Endothelial cell of umbilical vein (primary cell): Measurements from ENCODE around the gene MYO1B. TPM values are rescaled to one million over a fixed set of nuclear protein-coding genes. Genes with fewer than 3 reads are reported as not detected.

Experiments used
- BruUV-seq: library from RNA; stranded (reverse); fragments of 400-500 nt; replicated peaks from 2 replicates; lab custom pipeline; 2021; lab: Mats Ljungman, UMichigan
- CTCF ChIA-PET: fragments of 300-600, 350-600 bp; sonication (Branson Sonifier 250); formaldehyde crosslinking; loops from one replicate; lab custom pipeline; 2021; ENCODE audit warnings: antibody characterized with exemption, inconsistent platforms; lab: Charles Lee
- POLR2A ChIA-PET: fragments of 300-600, 350-600 bp; sonication (Branson Sonifier 250); formaldehyde crosslinking; loops from one replicate; lab custom pipeline; 2021; ENCODE audit warnings: antibody characterized with exemption, inconsistent platforms; lab: Charles Lee
- DNase-seq: peaks from one replicate; pipeline ENCODE4 v3.0.0-alpha.2; 2011; ENCODE audit warnings: low read depth, low spot score
- FAIRE-seq: peaks from 2 replicates; lab custom pipeline; 2011; peaks lifted over from hg19 to GRCh38; lab: Jason Lieb, UNC
- H2AFZ ChIP-seq: 2 replicates; pipeline ENCODE4 v1.6.0; 2012; ENCODE audit warnings: low read depth, low read length, control low read depth, inconsistent platforms
- H3K27ac ChIP-seq: 2 replicates; pipeline ENCODE4 v1.5.1; 2011; ENCODE audit warnings: low read depth, mild to moderate bottlenecking, control low read depth, low read length, moderate library complexity; ENCODE audit not compliant: insufficient read depth
- H3K27me3 ChIP-seq, 2 experiments: 2 replicates each; pipeline versions ENCODE4 v1.6.0 to v1.6.1; 2011; ENCODE audit warnings: low read length in 2 of 2, mixed read lengths in 1 of 2; ENCODE audit not compliant: control insufficient read depth in 2 of 2, insufficient read depth in 2 of 2
- H3K36me3 ChIP-seq, 2 experiments: 2 replicates in 1 of 2; 3 replicates in 1 of 2; pipeline ENCODE4 v1.5.1; 2011; ENCODE audit warnings: low read length in 2 of 2, mild to moderate bottlenecking in 1 of 2, moderate library complexity in 1 of 2; ENCODE audit not compliant: control insufficient read depth in 2 of 2, insufficient read depth in 2 of 2; ENCODE audit errors: extremely low read depth in 1 of 2
- H3K4me1 ChIP-seq: 3 replicates; pipeline ENCODE4 v1.5.1; 2011; ENCODE audit warnings: mild to moderate bottlenecking, low read length; ENCODE audit not compliant: control insufficient read depth, insufficient read depth; ENCODE audit errors: extremely low read depth
- H3K4me2 ChIP-seq: 2 replicates; pipeline ENCODE4 v1.6.1; 2011; ENCODE audit warnings: low read length, control low read depth, mixed read lengths; ENCODE audit not compliant: insufficient read depth
- H3K4me3 ChIP-seq, 3 experiments: fragments of 200-600 bp in 1 of 3; sonication (generic), shearing (Covaris generic) in 1 of 3; replicated peaks in 1 of 3; 2 replicates each; pipeline ENCODE4 v1.5.1; 2011 to 2016; ENCODE audit warnings: control low read depth in 3 of 3, low read length in 3 of 3, mild to moderate bottlenecking in 2 of 3, inconsistent platforms in 1 of 3, low read depth in 1 of 3, moderate library complexity in 1 of 3; ENCODE audit not compliant: insufficient read depth in 1 of 3
- H3K79me2 ChIP-seq: 2 replicates; pipeline ENCODE4 v1.6.0; 2012; ENCODE audit warnings: low read length, inconsistent platforms; ENCODE audit not compliant: control insufficient read depth, insufficient read depth
- H3K9ac ChIP-seq: replicated peaks from 2 replicates; pipeline ENCODE3; 2011; ENCODE audit warnings: low read length, control low read depth; ENCODE audit not compliant: insufficient read depth; ENCODE audit errors: extremely low read depth
- H3K9me1 ChIP-seq: replicated peaks from 3 replicates; pipeline ENCODE4 v1.6.0; 2011; ENCODE audit warnings: mild to moderate bottlenecking, low read length; ENCODE audit not compliant: control insufficient read depth, insufficient read depth; ENCODE audit errors: extremely low read depth
- H3K9me3 ChIP-seq: replicated peaks from 2 replicates; pipeline ENCODE4 v1.5.1; 2012; ENCODE audit warnings: low read length, inconsistent platforms; ENCODE audit not compliant: control insufficient read depth, insufficient read depth
- H4K20me1 ChIP-seq: replicated peaks from 2 replicates; pipeline ENCODE3; 2011; ENCODE audit warnings: mild to moderate bottlenecking, low read length; ENCODE audit not compliant: control insufficient read depth, insufficient read depth; ENCODE audit errors: extremely low read depth
- EZH2 ChIP-seq: IDR thresholded peaks from 2 replicates; pipeline ENCODE4 v1.6.1; 2012; ENCODE audit warnings: borderline replicate concordance, low read depth, mild to moderate bottlenecking, moderate library complexity, low read length, inconsistent platforms; ENCODE audit not compliant: severe bottlenecking
- FOS ChIP-seq: IDR thresholded peaks from 2 replicates; pipeline ENCODE4 v1.6.1; 2011; ENCODE audit warnings: mild to moderate bottlenecking, low read length, moderate library complexity, borderline replicate concordance; ENCODE audit not compliant: insufficient read depth
- GATA2 ChIP-seq: IDR thresholded peaks from 2 replicates; pipeline ENCODE4 v1.7.0; 2011; ENCODE audit warnings: low read depth, mild to moderate bottlenecking, moderate library complexity, mixed read lengths, low read length; ENCODE audit not compliant: insufficient read length, insufficient read depth
- JUN ChIP-seq: IDR thresholded peaks from 2 replicates; pipeline ENCODE4 v1.6.1; 2011; ENCODE audit warnings: borderline replicate concordance, low read depth; ENCODE audit not compliant: insufficient read length, insufficient read depth
- MYC ChIP-seq: IDR thresholded peaks from one replicate; pipeline ENCODE4 v1.6.1; 2011; ENCODE audit warnings: mild to moderate bottlenecking, low read depth, low read length
- POLR2A ChIP-seq: IDR thresholded peaks from 2 replicates; pipeline ENCODE4 v1.6.1; 2012; ENCODE audit warnings: low read depth, mild to moderate bottlenecking, control low read depth, low read length
- POLR2AphosphoS5 ChIP-seq: IDR thresholded peaks from 2 replicates; pipeline ENCODE4 v1.6.1; 2012; ENCODE audit warnings: low read depth, mild to moderate bottlenecking, control low read depth, low read length, moderate library complexity; ENCODE audit not compliant: insufficient read depth
- dilution Hi-C: fragments of 300-500 bp; cut with MboI; formaldehyde crosslinking; loops from one replicate; pipeline ENCODE4 v1.15.0; 2019; ENCODE audit warnings: low sequenced_read_pairs; ENCODE audit not compliant: extremely low pct_ligation_motif_present
- intact Hi-C: fragments of 100-400 bp; cut with micrococcal nuclease; formaldehyde crosslinking; loops from one replicate; pipeline ENCODE4 v1.10.0; 2022
- polyA plus RNA-seq, 4 experiments: library from polyadenylated mRNA; depleted of rRNA in 3 of 4; stranded (reverse) in 3 of 4; unstranded in 1 of 4; fragments of >200 nt; gene quantifications; 2 replicates each; pipeline versions ENCODE4 v1.2.1 to v1.2.3, GENCODE V29; 2011 to 2012; ENCODE audit warnings: missing spikeins in 1 of 4
- total RNA-seq: library from RNA; stranded (reverse); gene quantifications from 2 replicates; pipeline ENCODE4 v1.2.3, GENCODE V29; 2021
- TF ChIP-seq, protein P1 (sequence below), 2 donors: IDR thresholded peaks; 1 replicate in 1 of 2; 2 replicates in 1 of 2; pipeline ENCODE4 v1.5.1; 2011; ENCODE audit warnings: low read length in 2 of 2, mild to moderate bottlenecking in 2 of 2, moderate library complexity in 2 of 2, control low read depth in 1 of 2, inconsistent platforms in 1 of 2, low read depth in 1 of 2; ENCODE audit not compliant: insufficient read depth in 1 of 2; ENCODE audit errors: extremely low read depth in 1 of 2
- TF ChIP-seq, protein P2 (sequence below): IDR thresholded peaks from 2 replicates; pipeline ENCODE4 v1.6.1; 2011; ENCODE audit not compliant: insufficient read depth, insufficient read length

Gene MYO1B
- total and polyA plus RNA-seq, 2 donors (not counting 3 experiments of a cell fraction or from before 2014, with no cell fraction given) = 8.7 to 51.1 TPM

GRCh38 chr2:191240871-191241270 is 4.3 kb upstream of the MYO1B start:
- no peak overlapping the region for H3K27ac ChIP-seq
- H3K4me3 ChIP-seq = no peak overlapping the region
- TF ChIP-seq POLR2AphosphoS5 (no peak), JUN (no peak), GATA2 (no peak), POLR2A (no peak), EZH2 (no peak), FOS (no peak), MYC (no peak)
- TF ChIP-seq, protein P1, sequence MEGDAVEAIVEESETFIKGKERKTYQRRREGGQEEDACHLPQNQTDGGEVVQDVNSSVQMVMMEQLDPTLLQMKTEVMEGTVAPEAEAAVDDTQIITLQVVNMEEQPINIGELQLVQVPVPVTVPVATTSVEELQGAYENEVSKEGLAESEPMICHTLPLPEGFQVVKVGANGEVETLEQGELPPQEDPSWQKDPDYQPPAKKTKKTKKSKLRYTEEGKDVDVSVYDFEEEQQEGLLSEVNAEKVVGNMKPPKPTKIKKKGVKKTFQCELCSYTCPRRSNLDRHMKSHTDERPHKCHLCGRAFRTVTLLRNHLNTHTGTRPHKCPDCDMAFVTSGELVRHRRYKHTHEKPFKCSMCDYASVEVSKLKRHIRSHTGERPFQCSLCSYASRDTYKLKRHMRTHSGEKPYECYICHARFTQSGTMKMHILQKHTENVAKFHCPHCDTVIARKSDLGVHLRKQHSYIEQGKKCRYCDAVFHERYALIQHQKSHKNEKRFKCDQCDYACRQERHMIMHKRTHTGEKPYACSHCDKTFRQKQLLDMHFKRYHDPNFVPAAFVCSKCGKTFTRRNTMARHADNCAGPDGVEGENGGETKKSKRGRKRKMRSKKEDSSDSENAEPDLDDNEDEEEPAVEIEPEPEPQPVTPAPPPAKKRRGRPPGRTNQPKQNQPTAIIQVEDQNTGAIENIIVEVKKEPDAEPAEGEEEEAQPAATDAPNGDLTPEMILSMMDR (IDR thresholded peaks at IDR 0.05; ENCODE audit: extremely low read depth in 1 of 2, insufficient read depth in 1 of 2, low read depth in 1 of 2, low read length in 2 of 2) = no peak
- TF ChIP-seq, protein P2, sequence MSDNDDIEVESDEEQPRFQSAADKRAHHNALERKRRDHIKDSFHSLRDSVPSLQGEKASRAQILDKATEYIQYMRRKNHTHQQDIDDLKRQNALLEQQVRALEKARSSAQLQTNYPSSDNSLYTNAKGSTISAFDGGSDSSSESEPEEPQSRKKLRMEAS = no peak
- no peak for DNase-seq
- no peaks in the 10 kb centered on the region for H3K9me1 ChIP-seq
- ChIA-PET CTCF (interaction anchor here (1.1 to 3.0 kb wide), 3 partner anchors 12 to 281 kb away, joined by 3 to 9 read pairs (median 3); no protein-coding TSS in a partner anchor), POLR2A (no interaction called here)
- no peaks in the 10 kb centered on the region for H3K36me3 ChIP-seq
- no TSS peak for BruUV-seq
- no peak overlapping the region for H2AFZ ChIP-seq
- no peaks in the 10 kb centered on the region for H3K79me2 ChIP-seq
- dilution Hi-C loops = no loop called here
- H3K4me1 ChIP-seq = peaks cover 3% of the 10 kb centered on the region
- FAIRE-seq = no peak
- intact Hi-C loops = no loop called here
- no peak overlapping the region for H3K4me2 ChIP-seq
- no peaks in the 10 kb centered on the region for H3K9me3 ChIP-seq
- H4K20me1 ChIP-seq = no peaks in the 10 kb centered on the region
- H3K9ac ChIP-seq = no peak overlapping the region
- H3K27me3 ChIP-seq = no peaks in the 10 kb centered on the region
